Common myeloid progenitor, CD34-positive (primary cell): Measurements from ENCODE around the gene IQGAP3.

Source experiments
- CTCF ChIA-PET: fragments of 350-600 bp; sonication (Branson Sonifier 250); formaldehyde crosslinking; loops from one replicate; lab custom pipeline; 2021; ENCODE audit warnings: antibody characterized with exemption; lab: Charles Lee
- POLR2A ChIA-PET: fragments of 350-600 bp; sonication (Branson Sonifier 250); formaldehyde crosslinking; loops from one replicate; lab custom pipeline; 2021; ENCODE audit warnings: antibody characterized with exemption; lab: Charles Lee
- DNase-seq, 3 donors: peaks; one replicate each; pipeline versions ENCODE4 v3.0.0 to v3.0.0-alpha.2; 2013
- H3K27ac ChIP-seq, 2 experiments: 1 replicate in 1 of 2; 2 replicates in 1 of 2; pipeline ENCODE4 v1.7.0; 2013; ENCODE audit warnings: inconsistent platforms in 2 of 2, low read length in 2 of 2, mild to moderate bottlenecking in 2 of 2, low read depth in 1 of 2, moderate library complexity in 1 of 2; ENCODE audit not compliant: severe bottlenecking in 2 of 2, insufficient read depth in 1 of 2, poor library complexity in 1 of 2
- H3K27me3 ChIP-seq, 5 experiments: replicated peaks in 2 of 5; 1 replicate in 3 of 5; 2 replicates in 2 of 5; pipeline versions ENCODE4 v1.6.1 to v1.7.0; 2013; ENCODE audit warnings: low read length in 4 of 5, mild to moderate bottlenecking in 2 of 5, moderate library complexity in 2 of 5, inconsistent platforms in 1 of 5; ENCODE audit not compliant: insufficient read depth in 5 of 5, control insufficient read depth in 4 of 5
- H3K36me3 ChIP-seq, 4 experiments: 1 replicate in 2 of 4; 2 replicates in 2 of 4; pipeline versions ENCODE4 v1.6.1 to v1.7.0; 2013; ENCODE audit warnings: low read length in 3 of 4, control low read depth in 1 of 4, mild to moderate bottlenecking in 1 of 4; ENCODE audit not compliant: control insufficient read depth in 4 of 4, insufficient read depth in 4 of 4
- H3K4me1 ChIP-seq, 4 experiments: 1 replicate in 3 of 4; 2 replicates in 1 of 4; pipeline versions ENCODE4 v1.6.1 to v1.7.1; 2013; ENCODE audit warnings: low read length in 3 of 4, mild to moderate bottlenecking in 3 of 4, control low read depth in 1 of 4, inconsistent platforms in 1 of 4, moderate library complexity in 1 of 4; ENCODE audit not compliant: control insufficient read depth in 4 of 4, insufficient read depth in 4 of 4; ENCODE audit errors: control extremely low read depth in 1 of 4
- H3K4me3 ChIP-seq, 7 experiments: 1 replicate in 4 of 7; 2 replicates in 3 of 7; pipeline versions ENCODE4 v1.5.1 to v1.7.0; 2013; ENCODE audit warnings: mild to moderate bottlenecking in 7 of 7, low read length in 6 of 7, moderate library complexity in 6 of 7, inconsistent platforms in 2 of 7, low read depth in 2 of 7, control low read depth in 1 of 7; ENCODE audit not compliant: insufficient read depth in 4 of 7, control insufficient read depth in 1 of 7; ENCODE audit errors: extremely low read depth in 1 of 7
- H3K9me3 ChIP-seq, 5 experiments: 1 replicate in 4 of 5; 2 replicates in 1 of 5; pipeline versions ENCODE4 v1.6.1 to v1.7.1; 2013; ENCODE audit warnings: low read length in 4 of 5, mild to moderate bottlenecking in 2 of 5, inconsistent platforms in 1 of 5, low read depth in 1 of 5, moderate library complexity in 1 of 5; ENCODE audit not compliant: control insufficient read depth in 4 of 5, insufficient read depth in 2 of 5; ENCODE audit errors: control extremely low read depth in 1 of 5
- WGBS: methylation state at CpG from one replicate; pipeline ENCODE4 v1.1.5; 2013; ENCODE audit not compliant: insufficient coverage; 5-methylcytosine and 5-hydroxymethylcytosine counted together

The IQGAP3 gene

GRCh38 chr1:156596426-156596825 lies 24.1 kb upstream of the IQGAP3 start:
- Histone ChIP-seq H3K4me1 (peaks cover 3 to 27% (median 26%) of the 10 kb centered on the region in 4 experiments), H3K27me3 (no peaks in the 10 kb centered on the region), H3K27ac (no peak overlapping the region), H3K36me3 (peaks cover 3 to 65% (median 44%) of the 10 kb centered on the region in 4 experiments), H3K9me3 (no peaks in the 10 kb centered on the region), H3K4me3 (no peak overlapping the region)
- POLR2A ChIA-PET = interaction anchor here (0.6 kb wide), 1 partner anchor 29 kb away, joined by 3 read pairs; no protein-coding TSS in a partner anchor
- CTCF ChIA-PET = interaction anchor here (1.6 to 7.7 kb wide), 3 partner anchors 9 to 13 kb away, joined by 5 to 63 read pairs (median 7); no protein-coding TSS in a partner anchor
- no peak for DNase-seq
- WGBS = 80% methylated on average over 1 of the region's 3 CpGs

DNA sequence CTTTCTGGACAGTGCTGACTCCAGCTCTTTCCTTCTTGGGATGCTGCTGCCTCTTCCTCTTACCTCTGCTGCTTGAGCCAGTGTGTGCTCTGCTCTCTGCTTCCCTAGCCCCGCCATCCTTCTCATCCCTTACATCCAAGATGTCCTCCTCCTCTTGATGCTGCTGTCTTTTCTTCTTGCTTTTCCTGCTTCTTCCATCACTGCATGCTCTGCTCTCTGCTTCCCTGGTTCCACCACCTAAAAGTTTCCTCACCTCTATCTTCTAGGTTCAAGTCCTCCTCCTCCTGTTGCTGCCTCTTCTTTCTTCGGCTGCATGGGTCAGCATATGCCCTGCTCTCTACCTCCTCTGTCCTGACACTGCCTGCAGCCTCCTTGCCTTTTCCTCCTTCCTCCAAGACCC lies 22.7 kb upstream of the IQGAP3 start:
- Histone ChIP-seq H3K27ac (no peak overlapping the region), H3K4me3 (no peak overlapping the region), H3K36me3 (peaks cover 3 to 65% (median 44%) of the 10 kb centered on the region in 4 experiments), H3K27me3 (no peaks in the 10 kb centered on the region), H3K4me1 (peaks cover 8 to 26% (median 21%) of the 10 kb centered on the region in 4 experiments), H3K9me3 (no peaks in the 10 kb centered on the region)
- WGBS = 100% methylated on average over 2 of the region's 2 CpGs
- CTCF ChIA-PET = interaction anchor here (1.0 to 7.7 kb wide), 6 partner anchors 9 to 66 kb away, joined by 3 to 63 read pairs (median 4); no protein-coding TSS in a partner anchor
- no peak for DNase-seq
- POLR2A ChIA-PET = no interaction called here

- no peak for DNase-seq
- H3K4me1 ChIP-seq = peaks cover 5 to 20% (median 18%) of the 10 kb centered on the region in 4 experiments
- POLR2A ChIA-PET = no interaction called here
- WGBS = 100% methylated on average over 3 of the region's 3 CpGs
- H3K27me3 ChIP-seq = no peaks in the 10 kb centered on the region
- no peaks in the 10 kb centered on the region for H3K9me3 ChIP-seq
- peaks cover 3 to 61% (median 44%) of the 10 kb centered on the region in 4 experiments for H3K36me3 ChIP-seq
- no peak overlapping the region for H3K4me3 ChIP-seq
- CTCF ChIA-PET = interaction anchor here (0.6 to 4.3 kb wide), 10 partner anchors 9 to 109 kb away, joined by 3 to 11 read pairs (median 3); partner anchors contain the start of gene HAPLN2
- H3K27ac ChIP-seq = no peak overlapping the region
Measured at GRCh38 chr1:156594190-156594589, 21.8 kb upstream of the IQGAP3 start.

GRCh38 chr1:156593661-156593989 lies 21.3 kb upstream of the IQGAP3 start:
- Histone ChIP-seq H3K27me3 (no peaks in the 10 kb centered on the region), H3K9me3 (no peaks in the 10 kb centered on the region), H3K36me3 (peaks cover 3 to 57% (median 44%) of the 10 kb centered on the region in 4 experiments), H3K4me1 (peaks cover 5 to 20% (median 18%) of the 10 kb centered on the region in 4 experiments), H3K27ac (no peak overlapping the region), H3K4me3 (no peak overlapping the region)
- 96% methylated on average over 8 of the region's 8 CpGs for WGBS
- ChIA-PET POLR2A (no interaction called here), CTCF (interaction anchor here (0.6 to 4.3 kb wide), 8 partner anchors 11 to 109 kb away, joined by 3 to 11 read pairs (median 4); partner anchors contain the start of gene HAPLN2)
- no peak for DNase-seq

- Histone ChIP-seq H3K4me1 (peaks cover 5 to 20% (median 18%) of the 10 kb centered on the region in 4 experiments), H3K27ac (no peak overlapping the region), H3K4me3 (no peak overlapping the region), H3K9me3 (no peaks in the 10 kb centered on the region), H3K36me3 (peaks cover 3 to 51% (median 41%) of the 10 kb centered on the region in 4 experiments), H3K27me3 (no peaks in the 10 kb centered on the region)
- WGBS = 67% methylated on average over 3 of the region's 8 CpGs
- POLR2A ChIA-PET = no interaction called here
- CTCF ChIA-PET = interaction anchor here (1.1 to 4.3 kb wide), 7 partner anchors 11 to 32 kb away, joined by 3 to 19 read pairs (median 5); partner anchors contain the start of gene HAPLN2
- no peak for DNase-seq
Measured at GRCh38 chr1:156592910-156593660, 20.7 kb upstream of the IQGAP3 start.

DNA sequence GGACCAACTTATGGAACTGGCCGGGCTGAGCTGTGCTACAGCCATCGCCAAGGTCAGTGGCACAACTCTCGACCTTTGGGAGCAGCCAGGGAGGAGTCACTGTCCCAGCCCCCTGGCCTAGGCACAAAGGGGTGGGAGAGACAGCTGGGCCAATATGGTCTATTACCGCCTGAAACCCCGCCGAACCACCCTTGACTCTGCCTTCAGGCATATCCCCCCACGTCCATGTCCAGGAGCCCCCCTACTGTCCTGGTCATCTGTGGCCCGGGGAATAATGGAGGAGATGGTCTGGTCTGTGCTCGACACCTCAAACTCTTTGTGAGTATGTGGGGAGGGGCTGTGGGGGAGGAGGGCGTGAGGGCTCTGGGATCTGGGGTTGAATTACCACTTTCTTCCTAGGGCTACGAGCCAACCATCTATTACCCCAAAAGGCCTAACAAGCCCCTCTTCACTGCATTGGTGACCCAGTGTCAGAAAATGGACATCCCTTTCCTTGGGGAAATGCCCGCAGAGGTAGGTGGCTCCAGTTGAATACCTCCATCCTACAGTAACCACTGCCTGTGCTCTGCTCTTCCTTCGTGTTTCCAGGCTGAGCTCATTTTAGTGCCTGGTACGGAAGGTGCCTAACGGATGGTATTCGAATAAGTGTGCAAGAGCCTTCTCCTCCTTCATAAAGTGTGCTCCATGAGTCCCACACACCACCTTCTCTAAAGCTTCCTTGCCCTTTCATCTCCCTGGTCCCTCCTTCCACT lies 20.0 kb upstream of the IQGAP3 start:
- CTCF ChIA-PET = interaction anchor here (0.9 to 4.3 kb wide), 9 partner anchors 11 to 150 kb away, joined by 3 to 19 read pairs (median 4); no protein-coding TSS in a partner anchor
- POLR2A ChIA-PET = no interaction called here
- H3K9me3 ChIP-seq = no peaks in the 10 kb centered on the region
- H3K4me3 ChIP-seq = peak overlapping the region; percentile 40 to 87 (median 79)
- H3K4me1 ChIP-seq = peaks cover 5 to 20% (median 18%) of the 10 kb centered on the region in 4 experiments
- no peak for DNase-seq
- no peaks in the 10 kb centered on the region for H3K27me3 ChIP-seq
- H3K27ac ChIP-seq = peak overlapping the region in 1 of 2 experiments; percentile 75
- H3K36me3 ChIP-seq = peaks cover 3 to 47% (median 33%) of the 10 kb centered on the region in 4 experiments
- whole genome bisulfite sequencing = 59% methylated on average over 10 of the region's 16 CpGs
